ENCODE data around the gene KIRREL3. TPM values are rescaled to one million over a fixed set of nuclear protein-coding genes. Genes with fewer than 3 reads are reported as not detected.

The KIRREL3 gene
- total and polyA plus RNA-seq, 5 donors from 2014 or later: not detected

GRCh38 chr11:126575849-126576248, 424.7 kb downstream of the KIRREL3 start:
- no peaks in the 10 kb centered on the region for H3K4me1 ChIP-seq (ENCODE audit: control insufficient read depth, insufficient read depth, low read length, poor library complexity, severe bottlenecking)
- no peaks in the 10 kb centered on the region for H3K27me3 ChIP-seq (ENCODE audit: control insufficient read depth, insufficient read depth, low read length)
- no peak overlapping the region for H3K27ac Mint-ChIP-seq
- H3K9me3 ChIP-seq (ENCODE audit: control insufficient read depth in 2 of 2, low read length in 2 of 2): no peaks in the 10 kb centered on the region
- ATAC-seq (ENCODE audit: low read depth in 2 of 2) (no peak), DNase-seq (no peak)
- H3K4me3 Mint-ChIP-seq: no peak overlapping the region
- H3K4me3 ChIP-seq (ENCODE audit: low read depth, low read length): no peak overlapping the region
- H3K27ac ChIP-seq (ENCODE audit: insufficient read depth, low read length, poor library complexity, severe bottlenecking): no peak overlapping the region
- no peaks in the 10 kb centered on the region for H3K36me3 ChIP-seq (ENCODE audit: control insufficient read depth, insufficient read depth, low read length)
- H3K9me3 Mint-ChIP-seq: peaks cover 0 to 3% (median 0%) of the 10 kb centered on the region in 7 donors
- H3K4me1 Mint-ChIP-seq: no peaks in the 10 kb centered on the region
- no peaks in the 10 kb centered on the region for H3K27me3 Mint-ChIP-seq
- H3K36me3 Mint-ChIP-seq: no peaks in the 10 kb centered on the region

- DNase-seq (no peak), ATAC-seq (ENCODE audit: low read depth in 2 of 2) (no peak)
- Mint-ChIP-seq H3K9me3 (peaks cover 0 to 3% (median 0%) of the 10 kb centered on the region in 7 donors), H3K27ac (no peak overlapping the region), H3K27me3 (peaks cover 6% of the 10 kb centered on the region), H3K4me3 (no peak overlapping the region), H3K36me3 (no peaks in the 10 kb centered on the region), H3K4me1 (no peaks in the 10 kb centered on the region)
- Histone ChIP-seq H3K27ac (ENCODE audit: insufficient read depth, low read length, poor library complexity, severe bottlenecking) (no peak overlapping the region), H3K27me3 (ENCODE audit: control insufficient read depth, insufficient read depth, low read length) (no peaks in the 10 kb centered on the region), H3K9me3 (ENCODE audit: control insufficient read depth in 2 of 2, low read length in 2 of 2) (no peaks in the 10 kb centered on the region), H3K36me3 (ENCODE audit: control insufficient read depth, insufficient read depth, low read length) (no peaks in the 10 kb centered on the region), H3K4me3 (ENCODE audit: low read depth, low read length) (no peak overlapping the region), H3K4me1 (ENCODE audit: control insufficient read depth, insufficient read depth, low read length, poor library complexity, severe bottlenecking) (no peaks in the 10 kb centered on the region)
Measured at GRCh38 chr11:126573325-126573978, 427.1 kb downstream of the KIRREL3 start.

GRCh38 chr11:126570489-126570888, 430.1 kb downstream of the KIRREL3 start:
- H3K4me3 ChIP-seq (ENCODE audit: low read depth, low read length): no peak overlapping the region
- DNase-seq (no peak), ATAC-seq (ENCODE audit: low read depth in 2 of 2) (no peak)
- no peaks in the 10 kb centered on the region for H3K36me3 ChIP-seq (ENCODE audit: control insufficient read depth, insufficient read depth, low read length)
- H3K27ac ChIP-seq (ENCODE audit: insufficient read depth, low read length, poor library complexity, severe bottlenecking): no peak overlapping the region
- H3K4me1 ChIP-seq (ENCODE audit: control insufficient read depth, insufficient read depth, low read length, poor library complexity, severe bottlenecking): no peaks in the 10 kb centered on the region
- peaks cover 0 to 3% (median 0%) of the 10 kb centered on the region in 7 donors for H3K9me3 Mint-ChIP-seq
- no peaks in the 10 kb centered on the region for H3K27me3 ChIP-seq (ENCODE audit: control insufficient read depth, insufficient read depth, low read length)
- no peaks in the 10 kb centered on the region for H3K36me3 Mint-ChIP-seq
- no peak overlapping the region for H3K4me3 Mint-ChIP-seq
- no peaks in the 10 kb centered on the region for H3K4me1 Mint-ChIP-seq
- peaks cover 6% of the 10 kb centered on the region for H3K27me3 Mint-ChIP-seq
- H3K9me3 ChIP-seq (ENCODE audit: control insufficient read depth in 2 of 2, low read length in 2 of 2): no peaks in the 10 kb centered on the region
- H3K27ac Mint-ChIP-seq: no peak overlapping the region

GRCh38 chr11:126567419-126567818, 433.2 kb downstream of the KIRREL3 start:
- no peaks in the 10 kb centered on the region for H3K36me3 Mint-ChIP-seq
- no peaks in the 10 kb centered on the region for H3K4me1 Mint-ChIP-seq
- H3K27me3 Mint-ChIP-seq: peaks cover 6% of the 10 kb centered on the region
- H3K27ac Mint-ChIP-seq: no peak overlapping the region
- no peak overlapping the region for H3K27ac ChIP-seq (ENCODE audit: insufficient read depth, low read length, poor library complexity, severe bottlenecking)
- no peak overlapping the region for H3K4me3 Mint-ChIP-seq
- H3K36me3 ChIP-seq (ENCODE audit: control insufficient read depth, insufficient read depth, low read length): no peaks in the 10 kb centered on the region
- no peaks in the 10 kb centered on the region for H3K9me3 ChIP-seq (ENCODE audit: control insufficient read depth in 2 of 2, low read length in 2 of 2)
- H3K4me3 ChIP-seq (ENCODE audit: low read depth, low read length): no peak overlapping the region
- DNase-seq: no peak
- peaks cover 0 to 3% (median 0%) of the 10 kb centered on the region in 7 donors for H3K9me3 Mint-ChIP-seq
- ATAC-seq (ENCODE audit: low read depth in 2 of 2): no peak
- no peaks in the 10 kb centered on the region for H3K4me1 ChIP-seq (ENCODE audit: control insufficient read depth, insufficient read depth, low read length, poor library complexity, severe bottlenecking)
- no peaks in the 10 kb centered on the region for H3K27me3 ChIP-seq (ENCODE audit: control insufficient read depth, insufficient read depth, low read length)

- Histone ChIP-seq H3K27me3 (ENCODE audit: control insufficient read depth, insufficient read depth, low read length) (no peaks in the 10 kb centered on the region), H3K9me3 (ENCODE audit: control insufficient read depth in 2 of 2, low read length in 2 of 2) (no peaks in the 10 kb centered on the region), H3K4me1 (ENCODE audit: control insufficient read depth, insufficient read depth, low read length, poor library complexity, severe bottlenecking) (no peaks in the 10 kb centered on the region), H3K4me3 (ENCODE audit: low read depth, low read length) (no peak overlapping the region), H3K36me3 (ENCODE audit: control insufficient read depth, insufficient read depth, low read length) (no peaks in the 10 kb centered on the region), H3K27ac (ENCODE audit: insufficient read depth, low read length, poor library complexity, severe bottlenecking) (no peak overlapping the region)
- ATAC-seq (ENCODE audit: low read depth in 2 of 2): no peak
- no peak for DNase-seq
- Mint-ChIP-seq H3K27ac (no peak overlapping the region), H3K4me3 (no peak overlapping the region), H3K27me3 (peaks cover 6% of the 10 kb centered on the region), H3K4me1 (no peaks in the 10 kb centered on the region), H3K36me3 (no peaks in the 10 kb centered on the region), H3K9me3 (peaks cover 0 to 9% (median 0%) of the 10 kb centered on the region in 7 donors)
Measured at GRCh38 chr11:126564566-126564965, 436.0 kb downstream of the KIRREL3 start.

GRCh38 chr11:126561327-126561893, 439.2 kb downstream of the KIRREL3 start:
- Mint-ChIP-seq H3K4me1 (no peaks in the 10 kb centered on the region), H3K27me3 (no peaks in the 10 kb centered on the region), H3K9me3 (peaks cover 0 to 9% (median 0%) of the 10 kb centered on the region in 7 donors), H3K27ac (no peak overlapping the region), H3K36me3 (no peaks in the 10 kb centered on the region), H3K4me3 (no peak overlapping the region)
- H3K4me1 ChIP-seq (ENCODE audit: control insufficient read depth, insufficient read depth, low read length, poor library complexity, severe bottlenecking): no peaks in the 10 kb centered on the region
- no peak overlapping the region for H3K27ac ChIP-seq (ENCODE audit: insufficient read depth, low read length, poor library complexity, severe bottlenecking)
- H3K36me3 ChIP-seq (ENCODE audit: control insufficient read depth, insufficient read depth, low read length): no peaks in the 10 kb centered on the region
- no peaks in the 10 kb centered on the region for H3K9me3 ChIP-seq (ENCODE audit: control insufficient read depth in 2 of 2, low read length in 2 of 2)
- H3K27me3 ChIP-seq (ENCODE audit: control insufficient read depth, insufficient read depth, low read length): no peaks in the 10 kb centered on the region
- peak in 2 of 3 donors; percentile 5 to 37 for DNase-seq
- no peak for ATAC-seq (ENCODE audit: low read depth in 2 of 2)
- H3K4me3 ChIP-seq (ENCODE audit: low read depth, low read length): no peak overlapping the region

- Mint-ChIP-seq H3K27ac (no peak overlapping the region), H3K4me3 (no peak overlapping the region), H3K4me1 (no peaks in the 10 kb centered on the region), H3K9me3 (peaks cover 0 to 9% (median 0%) of the 10 kb centered on the region in 7 donors), H3K36me3 (no peaks in the 10 kb centered on the region), H3K27me3 (no peaks in the 10 kb centered on the region)
- H3K4me3 ChIP-seq (ENCODE audit: low read depth, low read length): no peak overlapping the region
- H3K27me3 ChIP-seq (ENCODE audit: control insufficient read depth, insufficient read depth, low read length): no peaks in the 10 kb centered on the region
- no peak for DNase-seq
- no peak for ATAC-seq (ENCODE audit: low read depth in 2 of 2)
- H3K9me3 ChIP-seq (ENCODE audit: control insufficient read depth in 2 of 2, low read length in 2 of 2): no peaks in the 10 kb centered on the region
- no peaks in the 10 kb centered on the region for H3K4me1 ChIP-seq (ENCODE audit: control insufficient read depth, insufficient read depth, low read length, poor library complexity, severe bottlenecking)
- no peaks in the 10 kb centered on the region for H3K36me3 ChIP-seq (ENCODE audit: control insufficient read depth, insufficient read depth, low read length)
- H3K27ac ChIP-seq (ENCODE audit: insufficient read depth, low read length, poor library complexity, severe bottlenecking): no peak overlapping the region
Measured at GRCh38 chr11:126560221-126560620, 440.3 kb downstream of the KIRREL3 start.
